Measurements from ENCODE around the gene DYNLT1.

The DYNLT1 gene

GRCh38 chr6:158624684-158625682 is 19.6 kb downstream of the DYNLT1 start:
- no peak overlapping the region for H3K23ac ChIP-seq (ENCODE audit: low read depth, low read length, poor library complexity)
- H4K8ac ChIP-seq (ENCODE audit: low read depth, low read length), result no peak overlapping the region
- H3K27me3 ChIP-seq (ENCODE audit: control insufficient read depth in 3 of 3, insufficient read depth in 3 of 3, low read depth in 1 of 3, low read length in 3 of 3), result no peaks in the 10 kb centered on the region
- H3K27ac ChIP-seq (replicated peaks; ENCODE audit: low read length), result no peak overlapping the region
- H3K9ac ChIP-seq (ENCODE audit: low read depth, low read length, poor library complexity), result no peak overlapping the region
- H2BK15ac ChIP-seq (ENCODE audit: low read length), result no peak overlapping the region
- H3K4me2 ChIP-seq (ENCODE audit: insufficient read depth, low read length, poor library complexity, severe bottlenecking), result no peak overlapping the region
- no peak overlapping the region for H2BK12ac ChIP-seq (ENCODE audit: low read length)
- no peak overlapping the region for H2BK120ac ChIP-seq (ENCODE audit: low read depth, low read length)
- no peak overlapping the region for H3K14ac ChIP-seq (ENCODE audit: low read length)
- peaks cover 3% of the 10 kb centered on the region for H3K79me1 ChIP-seq (ENCODE audit: low read depth, low read length)
- no peak overlapping the region for H4K91ac ChIP-seq (ENCODE audit: low read depth, low read length, poor library complexity)
- no peak overlapping the region for H2AK5ac ChIP-seq (ENCODE audit: low read depth, low read length)
- no peak overlapping the region for H3K4ac ChIP-seq (ENCODE audit: low read length)
- H3K4me1 ChIP-seq (ENCODE audit: control insufficient read depth in 2 of 2, insufficient read depth in 1 of 2, low read depth in 1 of 2, low read length in 2 of 2), result peaks cover 0 to 2% of the 10 kb centered on the region in 2 donors
- no peak overlapping the region for H2BK5ac ChIP-seq (ENCODE audit: low read length)
- WGBS, 2 donors (ENCODE audit: extremely low coverage in 2 of 2, insufficient read length in 2 of 2, insufficient replicate concordance in 1 of 2), result no CpG with 5 or more reads among the region's 25 CpGs
- DNase-seq (ENCODE audit: low spot score), result no peak
- no peak overlapping the region for H3K18ac ChIP-seq (ENCODE audit: low read length)
- no peak overlapping the region for H2AFZ ChIP-seq (ENCODE audit: low read length)
- no peaks in the 10 kb centered on the region for H3K9me3 ChIP-seq (replicated peaks in 1 of 2; ENCODE audit: control insufficient read depth in 2 of 2, insufficient read depth in 1 of 2, low read depth in 1 of 2, low read length in 2 of 2)
- H3K36me3 ChIP-seq (replicated peaks in 1 of 2; ENCODE audit: control insufficient read depth in 2 of 2, insufficient read depth in 2 of 2, low read length in 2 of 2), result peaks cover 27 to 93% of the 10 kb centered on the region in 2 donors
- H3K4me3 ChIP-seq (ENCODE audit: low read length in 2 of 2), result no peak overlapping the region

GRCh38 chr6:158622545-158623190 is 21.9 kb downstream of the DYNLT1 start:
- Histone ChIP-seq H3K9me3 (replicated peaks in 1 of 2; ENCODE audit: control insufficient read depth in 2 of 2, insufficient read depth in 1 of 2, low read depth in 1 of 2, low read length in 2 of 2) (no peaks in the 10 kb centered on the region), H3K27ac (replicated peaks; ENCODE audit: low read length) (no peak overlapping the region)
- whole genome bisulfite sequencing, 2 donors (ENCODE audit: extremely low coverage in 2 of 2, insufficient read length in 2 of 2, insufficient replicate concordance in 1 of 2), result no CpG with 5 or more reads among the region's 10 CpGs

GRCh38 chr6:158621694-158622544 is 22.6 kb downstream of the DYNLT1 start:
- Histone ChIP-seq H3K27ac (replicated peaks; ENCODE audit: low read length) (no peak overlapping the region), H3K4me1 (ENCODE audit: control insufficient read depth in 2 of 2, insufficient read depth in 1 of 2, low read depth in 1 of 2, low read length in 2 of 2) (no peaks in the 10 kb centered on the region), H2BK5ac (ENCODE audit: low read length) (no peak overlapping the region), H3K36me3 (replicated peaks in 1 of 2; ENCODE audit: control insufficient read depth in 2 of 2, insufficient read depth in 2 of 2, low read length in 2 of 2) (peaks cover 23 to 66% of the 10 kb centered on the region in 2 donors), H2BK120ac (ENCODE audit: low read depth, low read length) (no peak overlapping the region), H4K8ac (ENCODE audit: low read depth, low read length) (no peak overlapping the region), H3K79me1 (ENCODE audit: low read depth, low read length) (peaks cover 3% of the 10 kb centered on the region), H3K9me3 (replicated peaks in 1 of 2; ENCODE audit: control insufficient read depth in 2 of 2, insufficient read depth in 1 of 2, low read depth in 1 of 2, low read length in 2 of 2) (no peaks in the 10 kb centered on the region), H2BK12ac (ENCODE audit: low read length) (no peak overlapping the region), H2AK5ac (ENCODE audit: low read depth, low read length) (no peak overlapping the region), H2BK15ac (ENCODE audit: low read length) (no peak overlapping the region), H3K4me2 (ENCODE audit: insufficient read depth, low read length, poor library complexity, severe bottlenecking) (no peak overlapping the region), H3K18ac (ENCODE audit: low read length) (no peak overlapping the region), H3K23ac (ENCODE audit: low read depth, low read length, poor library complexity) (no peak overlapping the region), H3K4ac (ENCODE audit: low read length) (no peak overlapping the region), H2AFZ (ENCODE audit: low read length) (no peak overlapping the region), H3K9ac (ENCODE audit: low read depth, low read length, poor library complexity) (no peak overlapping the region), H4K91ac (ENCODE audit: low read depth, low read length, poor library complexity) (no peak overlapping the region), H3K4me3 (ENCODE audit: low read length in 2 of 2) (no peak overlapping the region), H3K14ac (ENCODE audit: low read length) (no peak overlapping the region), H3K27me3 (ENCODE audit: control insufficient read depth in 3 of 3, insufficient read depth in 3 of 3, low read depth in 1 of 3, low read length in 3 of 3) (no peaks in the 10 kb centered on the region)
- DNase-seq (ENCODE audit: low spot score), result no peak
- no CpG with 5 or more reads among the region's 25 CpGs for WGBS, 2 donors (ENCODE audit: extremely low coverage in 2 of 2, insufficient read length in 2 of 2, insufficient replicate concordance in 1 of 2)

More at GRCh38 chr6:158622545-158623190, 21.9 kb downstream of the DYNLT1 start:
- Histone ChIP-seq H2AFZ (ENCODE audit: low read length) (no peak overlapping the region), H2BK12ac (ENCODE audit: low read length) (no peak overlapping the region), H4K8ac (ENCODE audit: low read depth, low read length) (no peak overlapping the region), H3K4ac (ENCODE audit: low read length) (no peak overlapping the region), H2BK15ac (ENCODE audit: low read length) (no peak overlapping the region), H3K27me3 (ENCODE audit: control insufficient read depth in 3 of 3, insufficient read depth in 3 of 3, low read depth in 1 of 3, low read length in 3 of 3) (no peaks in the 10 kb centered on the region), H3K14ac (ENCODE audit: low read length) (no peak overlapping the region), H3K4me3 (ENCODE audit: low read length in 2 of 2) (no peak overlapping the region), H3K4me1 (ENCODE audit: control insufficient read depth in 2 of 2, insufficient read depth in 1 of 2, low read depth in 1 of 2, low read length in 2 of 2) (no peaks in the 10 kb centered on the region), H3K79me1 (ENCODE audit: low read depth, low read length) (peaks cover 3% of the 10 kb centered on the region), H3K18ac (ENCODE audit: low read length) (no peak overlapping the region), H3K36me3 (replicated peaks in 1 of 2; ENCODE audit: control insufficient read depth in 2 of 2, insufficient read depth in 2 of 2, low read length in 2 of 2) (peaks cover 26 to 74% of the 10 kb centered on the region in 2 donors), H2AK5ac (ENCODE audit: low read depth, low read length) (no peak overlapping the region), H2BK120ac (ENCODE audit: low read depth, low read length) (no peak overlapping the region), H2BK5ac (ENCODE audit: low read length) (no peak overlapping the region), H3K23ac (ENCODE audit: low read depth, low read length, poor library complexity) (no peak overlapping the region), H3K9ac (ENCODE audit: low read depth, low read length, poor library complexity) (no peak overlapping the region), H4K91ac (ENCODE audit: low read depth, low read length, poor library complexity) (no peak overlapping the region), H3K4me2 (ENCODE audit: insufficient read depth, low read length, poor library complexity, severe bottlenecking) (no peak overlapping the region)
- DNase-seq (ENCODE audit: low spot score), result no peak
